GM19025 (cell line): ENCODE data around the gene LRRC27.

Experiments
- ATAC-seq: cut with Tn5 transposase; IDR thresholded peaks from one replicate; pipeline ENCODE4 v1.9.1; 2021; ENCODE audit warnings: mild to moderate bottlenecking, low read depth, moderate library complexity; ENCODE audit not compliant: unreplicated experiment

LRRC27 gene

GRCh38 chr10:132300582-132300981 is 31.4 kb upstream of the LRRC27 start:
- ATAC-seq, result no peak

- ATAC-seq, result no peak
Observed at GRCh38 chr10:132301371-132302330, 30.3 kb upstream of the LRRC27 start.

GRCh38 chr10:132302421-132303310 is 29.3 kb upstream of the LRRC27 start:
- ATAC-seq, result no peak

GRCh38 chr10:132303361-132304115 is 28.5 kb upstream of the LRRC27 start:
- ATAC-seq, result no peak

GRCh38 chr10:132304756-132305509 is 27.1 kb upstream of the LRRC27 start:
- no peak for ATAC-seq

GRCh38 chr10:132305654-132306342 is 26.2 kb upstream of the LRRC27 start:
- no peak for ATAC-seq

GRCh38 chr10:132306343-132306685 is 25.7 kb upstream of the LRRC27 start:
- ATAC-seq, result no peak

- ATAC-seq, result no peak
Observed at GRCh38 chr10:132306864-132307751, 24.9 kb upstream of the LRRC27 start.

GRCh38 chr10:132307823-132308586 is 24.0 kb upstream of the LRRC27 start, which contains the start of gene STK32C:
TSS of gene STK32C (minus strand) at chr10:132307950. CDS start at chr10:132307833, 117 bp downstream.
- ATAC-seq, result peak; percentile 70

- ATAC-seq, result no peak
Observed at GRCh38 chr10:132308587-132309470, 23.2 kb upstream of the LRRC27 start.

- no peak for ATAC-seq
Observed at GRCh38 chr10:132309471-132309865, 22.5 kb upstream of the LRRC27 start.

GRCh38 chr10:132309879-132310591 is 22.0 kb upstream of the LRRC27 start:
- ATAC-seq, result no peak

- ATAC-seq, result no peak
Observed at GRCh38 chr10:132310701-132311337, 21.2 kb upstream of the LRRC27 start.

- ATAC-seq, result no peak
Observed at GRCh38 chr10:132311338-132311939, 20.6 kb upstream of the LRRC27 start.

- ATAC-seq, result no peak
Observed at GRCh38 chr10:132313305-132313704, 18.7 kb upstream of the LRRC27 start.
